Measurements from ENCODE around the gene ARHGAP42. TPM values are rescaled to one million over a fixed set of nuclear protein-coding genes. Genes with fewer than 3 reads are reported as not detected.

ARHGAP42 gene
- total and polyA plus RNA-seq, 2 of the 4 experiments (the other 2 are of a cell fraction): 2.9 to 7.3 TPM

GRCh38 chr11:100972046-100972445, 285.0 kb downstream of the ARHGAP42 start:
- H2AK5ac ChIP-seq (ENCODE audit: low read depth, low read length): no peak overlapping the region; the same call in 1 of the 2 replicates
- BruUV-seq (replicated peaks): no TSS peak
- H3K9me3 ChIP-seq (ENCODE audit: control insufficient read depth, insufficient read depth, low read length): no peaks in the 10 kb centered on the region
- in situ Hi-C loops (cut with MboI; ENCODE audit: low sequenced_read_pairs): no loop called here
- H3K36me3 ChIP-seq (ENCODE audit: control insufficient read depth, insufficient read depth, low read length): peaks cover 11% of the 10 kb centered on the region
- ChIA-PET CTCF (interaction anchor here (0.7 to 0.8 kb wide), 2 partner anchors 8 to 20 kb away, joined by 3 read pairs; no protein-coding TSS in a partner anchor), POLR2A (ENCODE audit: unreplicated experiment) (no interaction called here)
- H2AFZ ChIP-seq (replicated peaks; ENCODE audit: low read length, poor library complexity): no peak overlapping the region
- H4K20me1 ChIP-seq (ENCODE audit: insufficient read depth, low read length): no peaks in the 10 kb centered on the region
- 0 out of 3 replicates have a peak overlapping the region, but pooled peaks have one; percentile 25 for H2BK15ac ChIP-seq (ENCODE audit: low read depth, low read length)
- no peaks in the 10 kb centered on the region for H3K27me3 ChIP-seq (ENCODE audit: control insufficient read depth, insufficient read depth, low read length)
- no peak overlapping the region for H2AK9ac ChIP-seq (replicated peaks; ENCODE audit: low read depth, low read length, poor library complexity)
- H3K14ac ChIP-seq (replicated peaks; ENCODE audit: low read depth, low read length): no peak overlapping the region
- H4K8ac ChIP-seq (ENCODE audit: low read depth in 2 of 2, low read length in 2 of 2): peak overlapping the region in 1 of 2 experiments; percentile 36; a peak in 1 of 4 replicates
- dilution Hi-C loops (cut with HindIII; ENCODE audit: low sequenced_read_pairs, unreplicated experiment): no loop called here
- intact Hi-C loops (cut with micrococcal nuclease): no loop called here
- H3K4me1 ChIP-seq (ENCODE audit: control insufficient read depth, insufficient read depth, low read length): peaks cover 3% of the 10 kb centered on the region
- H3K9ac ChIP-seq (ENCODE audit: low read depth, low read length): no peak overlapping the region
- no peak overlapping the region for H3K23ac ChIP-seq (ENCODE audit: low read depth, low read length)
- no peak overlapping the region for H3K56ac ChIP-seq (ENCODE audit: extremely low read depth, insufficient read depth, low read length)
- WGBS, 2 experiments (ENCODE audit: extremely low coverage in 2 of 2, insufficient read length in 1 of 2): no CpG with 5 or more reads among the region's 6 CpGs
- peak overlapping the region; percentile 67; the same call in 1 of the 2 replicates for H3K27ac ChIP-seq (ENCODE audit: insufficient read depth, low read length)
- no peak overlapping the region for H2BK20ac ChIP-seq (ENCODE audit: low read depth, low read length)
- H3K18ac ChIP-seq (ENCODE audit: low read depth, low read length): peak overlapping the region; percentile 23; the same call in 1 of the 2 replicates
- no peak overlapping the region for H2BK5ac ChIP-seq (ENCODE audit: low read depth, low read length, poor library complexity, severe bottlenecking)
- H3K79me1 ChIP-seq (ENCODE audit: low read depth in 1 of 2, low read length in 2 of 2): no peaks in the 10 kb centered on the region
- no peak overlapping the region for H3K4me3 ChIP-seq (ENCODE audit: insufficient read depth, low read depth, low read length)
- DNase-seq (peak; percentile 79), ATAC-seq (ENCODE audit: low read depth) (peak; percentile 69)
- H2BK120ac ChIP-seq (ENCODE audit: low read depth, low read length): no peak overlapping the region
- peak overlapping the region; percentile 29; the same call in 1 of the 2 replicates for H4K91ac ChIP-seq (ENCODE audit: insufficient read depth, low read depth, low read length)
- peaks cover 6% of the 10 kb centered on the region; the same call in 1 of the 2 replicates for H3K9me1 ChIP-seq (ENCODE audit: insufficient read depth, low read length)
- TF ChIP-seq RFX5 (IDR thresholded peaks at IDR 0.05; ENCODE audit: low read depth, low read length) (no peak), FOS (IDR thresholded peaks at IDR 0.05; ENCODE audit: low read depth, low read length) (no peak), NFE2L2 (IDR thresholded peaks at IDR 0.05; ENCODE audit: low read depth, low read length) (no peak), MXI1 (IDR thresholded peaks at IDR 0.05; ENCODE audit: borderline replicate concordance, low read depth, low read length) (no peak), ELK1 (IDR thresholded peaks at IDR 0.05; ENCODE audit: borderline replicate concordance, low read depth, low read length) (no peak)
- peak overlapping the region; percentile 67 for H3K4me2 ChIP-seq (ENCODE audit: low read depth, low read length)
- H3K4ac ChIP-seq (ENCODE audit: low read depth, low read length): no peak overlapping the region
- peak overlapping the region; percentile 29; the same call in 1 of the 2 replicates for H4K5ac ChIP-seq (ENCODE audit: low read depth, low read length)

All from IMR-90 (cell line).